Stimulated activated naive CD8-positive, alpha-beta T cell treated with anti-CD3 and anti-CD28 coated beads, Interleukin-15, amount 100 ng/mL, for 72 hours (primary cell): ENCODE measurements around the gene FBXL3.
A peak's percentile ranks its signal among the peaks of the same experiment; 100 is the strongest.
"Not testable (repeated sequence)": the region's sequence is repeated elsewhere in the genome, so short reads cannot be mapped to it uniquely, and the experiment has no call there.

Source experiments
- ATAC-seq: fragments of 150-1000 bp; cut with Tn5 transposase; 2 replicates; pipeline ENCODE4 v1.10.0; 2021; ENCODE audit warnings: mild to moderate bottlenecking, moderate library complexity
- DNase-seq, 2 donors: peaks; one replicate each; pipeline ENCODE4 v3.0.0; 2021 to 2022
- H3K27ac Mint-ChIP-seq, 2 donors: one replicate each; pipeline ENCODE4 v1.8.0; 2022; ENCODE audit warnings: mild to moderate bottlenecking in 2 of 2, mixed read lengths in 2 of 2, moderate library complexity in 2 of 2
- H3K27me3 Mint-ChIP-seq: one replicate; pipeline ENCODE4 v1.8.0; 2022; ENCODE audit warnings: mixed read lengths
- H3K4me1 Mint-ChIP-seq: one replicate; pipeline ENCODE4 v1.8.0; 2022; ENCODE audit warnings: mild to moderate bottlenecking, mixed read lengths
- H3K4me3 Mint-ChIP-seq, 2 donors: one replicate each; pipeline ENCODE4 v1.8.0; 2022; ENCODE audit warnings: mild to moderate bottlenecking in 2 of 2, mixed read lengths in 2 of 2, moderate library complexity in 1 of 2
- H3K9me3 Mint-ChIP-seq, 2 donors: one replicate each; pipeline ENCODE4 v1.8.0; 2022; ENCODE audit warnings: mixed read lengths in 2 of 2

The FBXL3 gene

DNA sequence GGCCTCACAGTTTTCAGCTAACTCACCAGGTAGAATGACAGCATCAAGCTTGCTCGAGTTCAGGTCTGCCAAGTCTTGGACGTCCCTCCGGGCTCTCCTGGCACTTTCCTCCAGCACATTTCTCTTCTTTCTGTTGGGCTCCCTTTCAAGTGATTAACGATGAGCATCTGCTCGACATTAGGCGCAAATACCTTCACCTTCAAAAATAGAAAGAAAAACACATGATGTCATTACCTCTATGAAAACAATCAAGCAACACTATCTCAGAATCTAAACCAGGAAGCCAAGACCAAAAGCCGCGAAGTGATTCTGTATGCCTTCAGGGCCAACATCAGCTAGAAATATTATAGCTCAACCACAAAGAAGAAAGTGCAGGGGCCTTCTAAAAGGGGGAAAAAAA, 50.5 kb downstream of the FBXL3 start:
- ATAC-seq (no peak), DNase-seq (no peak)
- H3K27me3 Mint-ChIP-seq, result peaks cover 61% of the 10 kb centered on the region
- H3K9me3 Mint-ChIP-seq, result no peaks in the 10 kb centered on the region
- H3K4me3 Mint-ChIP-seq, result no peak overlapping the region
- peaks cover 26% of the 10 kb centered on the region for H3K4me1 Mint-ChIP-seq
- no peak overlapping the region for H3K27ac Mint-ChIP-seq

DNA sequence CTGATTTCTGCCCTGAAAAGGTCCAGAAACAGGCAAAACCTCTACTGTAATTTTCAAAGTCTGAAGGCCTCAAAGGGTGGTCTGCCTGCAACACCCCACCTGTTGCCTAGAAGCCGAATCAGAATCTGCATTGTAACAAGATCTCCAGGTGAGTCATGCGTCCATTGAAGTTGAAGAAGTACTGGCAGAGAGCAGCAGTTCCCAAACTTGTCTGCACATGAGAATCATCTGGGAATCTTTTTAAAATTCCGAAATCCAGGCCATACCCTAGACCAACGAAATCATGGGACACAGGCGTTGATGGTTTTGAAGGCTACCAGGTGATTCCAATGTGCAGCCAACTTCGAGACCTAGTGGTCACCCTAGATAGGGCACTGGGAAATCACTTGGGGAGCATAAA, 51.1 kb downstream of the FBXL3 start:
- no peak overlapping the region for H3K27ac Mint-ChIP-seq
- peaks cover 58% of the 10 kb centered on the region for H3K27me3 Mint-ChIP-seq
- ATAC-seq (no peak), DNase-seq (no peak)
- no peak overlapping the region for H3K4me3 Mint-ChIP-seq
- H3K9me3 Mint-ChIP-seq, result no peaks in the 10 kb centered on the region
- peaks cover 26% of the 10 kb centered on the region for H3K4me1 Mint-ChIP-seq

DNA sequence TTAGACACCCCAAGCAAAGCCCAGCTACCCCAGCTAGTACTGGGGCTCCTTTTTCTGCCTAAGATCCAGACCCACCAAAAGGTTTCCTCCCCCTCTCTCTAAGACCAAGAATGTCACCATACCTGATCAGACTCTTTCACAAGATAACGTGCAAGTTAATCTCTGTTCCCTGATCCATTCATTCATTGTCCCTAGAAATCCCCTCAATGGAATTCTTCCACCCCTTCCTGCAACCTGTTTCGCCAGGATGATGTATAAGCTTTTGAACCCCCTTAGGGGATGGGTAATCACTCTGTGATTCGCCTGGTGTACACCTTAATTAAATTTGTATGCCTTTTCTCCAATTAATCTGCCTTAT, 52.4 kb downstream of the FBXL3 start:
- ATAC-seq, result no peak
- Mint-ChIP-seq H3K4me3 (no peak overlapping the region), H3K27ac (no peak overlapping the region), H3K9me3 (no peaks in the 10 kb centered on the region), H3K4me1 (peaks cover 20% of the 10 kb centered on the region), H3K27me3 (peaks cover 57% of the 10 kb centered on the region)
- no peak for DNase-seq

- Mint-ChIP-seq H3K27ac (no peak overlapping the region), H3K27me3 (peaks cover 54% of the 10 kb centered on the region), H3K4me1 (peaks cover 20% of the 10 kb centered on the region), H3K4me3 (no peak overlapping the region), H3K9me3 (no peaks in the 10 kb centered on the region)
- no peak for DNase-seq
- no peak for ATAC-seq
Observed at GRCh38 chr13:76973920-76974617, 52.9 kb downstream of the FBXL3 start.

DNA sequence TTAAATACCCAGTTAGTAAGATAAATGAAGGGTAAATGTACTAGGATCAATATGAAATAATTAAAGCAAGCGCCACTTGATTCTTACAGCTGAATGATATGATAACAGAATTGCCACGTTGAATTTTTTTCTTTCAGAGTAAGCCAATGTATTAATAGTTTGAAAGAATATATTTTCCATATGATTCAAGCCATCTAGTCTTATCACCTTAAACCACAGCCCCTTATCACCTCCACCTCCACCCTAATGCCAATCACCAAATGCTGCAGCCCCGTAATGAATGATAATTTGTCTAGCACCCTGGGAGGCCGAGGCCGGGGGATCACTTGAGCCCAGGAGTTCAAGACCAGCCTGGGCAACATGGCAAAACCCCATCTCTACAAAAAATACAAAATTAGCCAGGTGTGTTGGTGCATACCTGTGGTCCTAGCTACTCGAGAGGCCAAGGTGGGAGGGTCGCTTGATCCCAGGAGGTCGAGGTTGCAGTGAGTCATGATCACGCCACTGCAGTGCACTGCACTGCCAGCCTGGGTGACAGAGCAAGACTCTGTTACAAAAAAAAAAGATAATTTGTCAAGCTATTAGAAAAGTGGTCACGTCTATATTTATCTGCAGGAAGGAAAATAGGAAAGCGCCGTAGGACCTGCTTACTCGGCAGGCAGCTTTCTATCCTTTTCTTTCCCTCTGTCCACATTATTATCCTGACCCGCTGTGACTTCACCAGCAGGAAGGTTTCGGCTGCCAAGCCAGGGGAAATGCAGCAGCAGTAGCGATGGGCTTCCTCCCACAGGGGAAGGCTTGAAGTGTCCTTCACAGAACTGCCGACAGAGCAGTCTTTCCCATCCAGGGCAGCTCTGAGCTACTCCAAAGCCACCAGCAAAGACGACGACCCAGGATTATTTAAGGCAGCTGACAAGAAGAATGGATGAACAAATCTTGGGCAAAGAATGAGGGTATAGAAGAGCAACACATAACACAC, 54.8 kb downstream of the FBXL3 start:
- ATAC-seq, result no peak
- Mint-ChIP-seq H3K4me1 (peaks cover 19% of the 10 kb centered on the region), H3K27ac (peak overlapping the region in 1 of 2 donors; percentile 9), H3K27me3 (peaks cover 52% of the 10 kb centered on the region), H3K9me3 (no peaks in the 10 kb centered on the region), H3K4me3 (no peak overlapping the region)
- no peak for DNase-seq

- Mint-ChIP-seq H3K9me3 (no peaks in the 10 kb centered on the region), H3K4me1 (peaks cover 10% of the 10 kb centered on the region), H3K27me3 (peaks cover 46% of the 10 kb centered on the region), H3K4me3 (no peak overlapping the region), H3K27ac (no peak overlapping the region)
- no peak for DNase-seq
- no peak for ATAC-seq
Observed at GRCh38 chr13:76971215-76971614, 55.7 kb downstream of the FBXL3 start.

DNA sequence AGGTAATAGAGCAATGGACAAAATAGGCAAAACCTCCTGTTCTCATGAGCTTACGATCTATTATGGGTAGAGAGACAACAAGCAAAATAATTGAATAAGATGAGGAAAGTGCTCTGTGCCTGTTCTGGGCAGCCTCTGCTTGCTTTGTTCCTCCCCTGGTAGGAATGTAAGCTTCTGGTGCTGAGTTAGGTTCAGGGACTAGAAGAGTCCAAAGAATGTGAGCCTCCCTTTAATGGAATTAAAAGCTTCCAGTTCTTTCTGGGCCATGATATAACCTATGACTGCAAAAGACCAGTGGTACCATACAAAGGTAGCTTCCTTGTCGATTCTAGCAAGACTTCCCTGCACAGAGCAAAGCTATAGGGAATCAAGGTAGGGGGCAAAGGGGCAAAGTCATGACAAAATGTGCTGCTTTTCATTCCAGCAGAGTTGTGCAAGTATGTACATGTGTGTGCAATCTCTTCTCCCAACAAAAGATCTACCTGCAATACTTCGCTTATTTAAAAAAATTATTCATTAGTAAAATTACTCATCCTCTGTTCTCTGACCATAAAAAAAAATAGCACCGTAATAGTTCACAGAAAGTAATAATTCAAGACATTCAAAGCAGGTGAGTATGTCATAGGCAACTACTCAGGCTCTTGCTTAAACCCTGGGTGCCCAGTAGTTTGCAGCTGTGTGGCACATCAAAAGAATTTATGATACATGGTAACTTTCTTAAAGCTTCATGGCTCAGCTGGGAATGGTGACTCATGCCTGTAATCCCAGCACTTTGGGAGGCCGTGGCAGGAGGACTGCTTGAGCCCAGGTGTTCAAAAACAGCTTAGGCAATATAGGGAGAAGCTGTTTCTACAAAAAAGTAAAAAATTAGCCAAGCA, 57.2 kb downstream of the FBXL3 start:
- Mint-ChIP-seq H3K27ac (no peak overlapping the region), H3K4me1 (peaks cover 10% of the 10 kb centered on the region), H3K4me3 (no peak overlapping the region), H3K9me3 (no peaks in the 10 kb centered on the region), H3K27me3 (peaks cover 42% of the 10 kb centered on the region)
- DNase-seq (no peak), ATAC-seq (no peak)

GRCh38 chr13:76968041-76968440, 58.9 kb downstream of the FBXL3 start:
- ATAC-seq (no peak), DNase-seq (no peak)
- Mint-ChIP-seq H3K27ac (no peak overlapping the region), H3K4me1 (peaks cover 10% of the 10 kb centered on the region), H3K27me3 (peaks cover 30% of the 10 kb centered on the region), H3K4me3 (no peak overlapping the region), H3K9me3 (no peaks in the 10 kb centered on the region)

GRCh38 chr13:76967031-76967430, 59.9 kb downstream of the FBXL3 start:
- no peak overlapping the region for H3K27ac Mint-ChIP-seq
- ATAC-seq (no peak), DNase-seq (no peak)
- peaks cover 20% of the 10 kb centered on the region for H3K27me3 Mint-ChIP-seq
- H3K9me3 Mint-ChIP-seq, result no peaks in the 10 kb centered on the region
- H3K4me3 Mint-ChIP-seq, result no peak overlapping the region
- H3K4me1 Mint-ChIP-seq, result peaks cover 2% of the 10 kb centered on the region

DNA sequence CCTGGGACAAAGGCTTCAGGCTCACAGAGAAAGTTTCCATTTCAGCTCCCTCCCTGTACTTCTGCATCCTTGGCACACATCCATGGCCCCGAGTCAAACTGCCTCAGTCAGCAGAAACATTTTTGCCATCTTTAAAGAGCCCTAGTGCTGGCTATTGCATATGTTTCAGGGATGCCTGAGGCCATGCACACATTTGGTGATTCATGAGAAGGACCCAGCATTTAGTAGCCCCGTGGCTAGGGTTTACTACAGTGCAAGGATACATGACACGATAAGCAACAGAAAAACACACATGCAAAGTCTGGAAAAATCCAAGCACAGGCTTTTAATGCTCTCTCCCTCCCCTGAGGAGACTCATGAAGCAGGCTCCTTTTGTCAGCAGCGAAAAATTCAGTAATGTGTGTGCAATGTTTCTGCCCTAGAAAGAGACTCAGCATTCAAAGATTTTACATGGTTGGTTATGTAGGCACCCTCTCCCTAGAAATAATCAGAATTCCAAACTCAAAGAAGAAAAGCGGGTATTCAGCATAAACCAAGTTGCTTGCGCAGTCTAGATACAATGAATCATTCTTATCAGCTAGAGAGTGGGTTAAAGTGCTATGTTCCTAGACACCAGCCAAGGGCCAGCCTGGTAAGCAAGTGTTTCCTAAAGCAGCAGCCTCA, 61.1 kb downstream of the FBXL3 start:
- Mint-ChIP-seq H3K4me3 (no peak overlapping the region), H3K9me3 (peaks cover 4 to 8% of the 10 kb centered on the region in 2 donors), H3K4me1 (no peaks in the 10 kb centered on the region), H3K27ac (no peak overlapping the region), H3K27me3 (peaks cover 15% of the 10 kb centered on the region)
- DNase-seq, result no peak
- ATAC-seq, result no peak

DNA sequence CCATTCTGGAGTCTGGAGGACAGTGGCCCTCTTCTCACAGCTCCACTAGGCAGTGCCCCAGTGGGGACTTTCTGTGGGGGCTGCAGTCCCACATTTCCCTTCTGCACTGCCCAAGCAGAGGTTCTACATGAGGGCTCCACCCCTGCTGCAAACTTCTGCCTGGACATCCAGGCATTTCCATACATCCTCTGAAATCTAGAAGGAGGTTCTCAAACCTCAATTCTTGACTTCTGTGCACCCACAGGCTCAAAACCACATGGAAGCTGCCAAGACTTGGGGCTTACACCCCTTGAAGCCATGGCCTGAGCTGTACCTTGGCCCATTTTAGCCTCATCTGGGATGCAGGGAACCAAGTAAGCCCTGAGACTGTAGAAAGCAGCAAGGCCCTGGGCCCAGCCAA, 67.2 kb downstream of the FBXL3 start:
- H3K4me3 Mint-ChIP-seq, H3K4me1 Mint-ChIP-seq, H3K27me3 Mint-ChIP-seq: not testable (repeated sequence)

DNA sequence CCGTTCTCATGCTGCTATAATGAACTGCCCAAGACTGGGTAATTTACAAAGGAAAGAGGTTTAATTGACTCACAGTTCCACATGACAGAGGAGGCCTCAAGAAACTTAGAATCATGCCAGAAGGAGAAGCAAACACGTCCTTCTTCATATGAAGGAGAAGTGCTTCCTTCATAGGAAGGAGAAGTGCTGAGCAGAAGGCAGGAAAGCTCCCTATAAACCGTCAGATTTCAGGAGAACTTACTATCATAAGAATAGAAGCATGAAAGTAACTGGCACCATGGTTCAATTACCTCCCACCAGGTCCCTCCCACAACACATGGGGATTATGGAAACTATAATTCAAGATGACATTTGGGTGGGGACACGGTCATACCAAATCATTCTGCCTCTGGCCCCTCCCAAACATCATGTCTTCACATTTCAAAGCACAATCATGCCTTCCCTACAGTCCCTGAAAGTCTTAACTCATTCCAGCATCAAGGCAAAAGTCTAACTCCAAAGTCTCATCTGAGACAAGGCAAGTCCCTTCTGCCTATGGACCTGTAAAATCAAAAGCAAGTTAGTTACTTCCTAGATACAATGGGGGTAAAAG, 68.0 kb downstream of the FBXL3 start:
- DNase-seq (no peak), ATAC-seq (no peak)
- Mint-ChIP-seq H3K27ac (no peak overlapping the region), H3K27me3 (no peaks in the 10 kb centered on the region), H3K9me3 (peaks cover 21 to 34% of the 10 kb centered on the region in 2 donors), H3K4me1 (no peaks in the 10 kb centered on the region), H3K4me3 (no peak overlapping the region)

More for the DNA sequence above, 67.2 kb downstream of the FBXL3 start:
- not testable (repeated sequence) for ATAC-seq, DNase-seq, H3K27ac Mint-ChIP-seq
- H3K9me3 Mint-ChIP-seq, result peaks cover 21 to 34% of the 10 kb centered on the region in 2 donors

- H3K27ac Mint-ChIP-seq, result no peak overlapping the region
- ATAC-seq (no peak), DNase-seq (no peak)
- H3K27me3 Mint-ChIP-seq, result peaks cover 5% of the 10 kb centered on the region
- H3K9me3 Mint-ChIP-seq, result peaks cover 15 to 23% of the 10 kb centered on the region in 2 donors
- no peak overlapping the region for H3K4me3 Mint-ChIP-seq
- H3K4me1 Mint-ChIP-seq, result no peaks in the 10 kb centered on the region
Observed at GRCh38 chr13:76955661-76956060, 71.3 kb downstream of the FBXL3 start.
